Stimulated activated naive CD8-positive, alpha-beta T cell treated with anti-CD3 and anti-CD28 coated beads, Interleukin-15, amount 100 ng/mL, for 72 hours (primary cell): Measurements from ENCODE around the gene AOAH.
A peak's percentile ranks its signal among the peaks of the same experiment; 100 is the strongest.
"Not testable (repeated sequence)": the region's sequence is repeated elsewhere in the genome, so short reads cannot be mapped to it uniquely, and the experiment has no call there.

ENCODE experiments used
- ATAC-seq: fragments of 150-1000 bp; cut with Tn5 transposase; 2 replicates; pipeline ENCODE4 v1.10.0; 2021; ENCODE audit warnings: mild to moderate bottlenecking, moderate library complexity
- DNase-seq, 2 donors: peaks; one replicate each; pipeline ENCODE4 v3.0.0; 2021 to 2022
- H3K27ac Mint-ChIP-seq, 2 donors: one replicate each; pipeline ENCODE4 v1.8.0; 2022; ENCODE audit warnings: mild to moderate bottlenecking in 2 of 2, mixed read lengths in 2 of 2, moderate library complexity in 2 of 2
- H3K27me3 Mint-ChIP-seq: one replicate; pipeline ENCODE4 v1.8.0; 2022; ENCODE audit warnings: mixed read lengths
- H3K4me1 Mint-ChIP-seq: one replicate; pipeline ENCODE4 v1.8.0; 2022; ENCODE audit warnings: mild to moderate bottlenecking, mixed read lengths
- H3K4me3 Mint-ChIP-seq, 2 donors: one replicate each; pipeline ENCODE4 v1.8.0; 2022; ENCODE audit warnings: mild to moderate bottlenecking in 2 of 2, mixed read lengths in 2 of 2, moderate library complexity in 1 of 2
- H3K9me3 Mint-ChIP-seq, 2 donors: one replicate each; pipeline ENCODE4 v1.8.0; 2022; ENCODE audit warnings: mixed read lengths in 2 of 2

The AOAH gene

GRCh38 chr7:36473454-36474282, 250.6 kb downstream of the AOAH start:
- no peaks in the 10 kb centered on the region for H3K9me3 Mint-ChIP-seq
- DNase-seq (peak in 1 of 2 donors; percentile 23), ATAC-seq (peak; percentile 44)
- H3K4me3 Mint-ChIP-seq, result no peak overlapping the region
- H3K27me3 Mint-ChIP-seq, result no peaks in the 10 kb centered on the region
- H3K4me1 Mint-ChIP-seq, result peaks cover 20% of the 10 kb centered on the region
- no peak overlapping the region for H3K27ac Mint-ChIP-seq

DNA sequence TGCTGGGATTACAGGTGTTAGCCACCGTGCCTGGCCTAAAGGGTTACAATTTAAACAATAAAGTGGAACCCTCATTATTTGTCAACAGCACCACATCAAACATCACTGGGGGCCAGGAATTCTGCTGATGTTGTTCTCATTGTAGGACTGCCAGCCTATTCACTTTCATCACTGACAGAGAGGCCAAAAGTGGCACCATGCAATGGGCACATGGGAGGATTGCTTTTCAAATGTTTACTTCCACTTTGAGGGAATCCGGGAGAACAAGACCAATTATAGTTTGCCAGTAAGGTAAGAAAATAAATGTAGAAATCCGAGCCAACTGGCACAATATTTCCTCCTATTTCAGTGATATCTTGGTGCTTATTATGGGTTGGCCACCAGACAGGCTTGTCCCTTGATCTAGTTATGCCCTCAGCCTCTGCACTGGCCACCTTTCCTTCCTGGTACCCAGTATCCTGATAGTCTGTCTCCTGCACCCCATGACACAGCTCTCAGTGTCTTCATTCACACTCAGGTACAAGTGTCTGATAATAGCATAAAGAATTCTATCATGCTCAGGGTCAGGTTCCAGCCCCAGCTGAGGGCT, 252.1 kb downstream of the AOAH start:
- Mint-ChIP-seq H3K4me1 (peaks cover 20% of the 10 kb centered on the region), H3K27ac (no peak overlapping the region)
- no peak for ATAC-seq

DNA sequence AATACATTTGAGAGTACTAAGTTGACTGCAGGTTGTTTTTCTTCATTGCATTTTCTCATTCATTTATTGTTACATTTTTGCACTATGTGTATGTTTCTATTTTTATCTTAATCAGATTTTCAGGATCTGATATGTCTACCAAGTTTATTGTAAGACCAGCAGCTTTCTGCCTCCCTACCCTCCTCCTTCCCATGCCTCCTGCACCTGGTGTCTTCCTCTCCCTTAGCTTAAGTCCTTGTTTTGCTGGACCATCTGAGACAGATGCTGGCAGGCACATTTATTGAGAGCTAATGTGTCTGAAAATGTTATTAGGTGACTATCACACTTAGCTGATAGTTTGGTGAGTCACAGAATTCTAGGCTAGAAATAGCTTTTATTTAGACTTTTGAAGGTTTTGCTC, 255.1 kb downstream of the AOAH start:
- Mint-ChIP-seq H3K9me3 (no peaks in the 10 kb centered on the region), H3K27me3 (no peaks in the 10 kb centered on the region), H3K4me3 (no peak overlapping the region), H3K27ac (no peak overlapping the region), H3K4me1 (peaks cover 7% of the 10 kb centered on the region)
- ATAC-seq, result no peak
- no peak for DNase-seq

More for the DNA sequence above, 252.1 kb downstream of the AOAH start:
- Mint-ChIP-seq H3K27me3 (no peaks in the 10 kb centered on the region), H3K4me3 (no peak overlapping the region), H3K9me3 (no peaks in the 10 kb centered on the region)
- DNase-seq, result no peak

GRCh38 chr7:36468370-36469101, 255.8 kb downstream of the AOAH start:
- no peak for DNase-seq
- H3K4me3 Mint-ChIP-seq, result no peak overlapping the region
- no peak for ATAC-seq
- no peak overlapping the region for H3K27ac Mint-ChIP-seq
- no peaks in the 10 kb centered on the region for H3K9me3 Mint-ChIP-seq
- H3K4me1 Mint-ChIP-seq, result peaks cover under 1% of the 10 kb centered on the region
- H3K27me3 Mint-ChIP-seq, result no peaks in the 10 kb centered on the region

- ATAC-seq, H3K4me3 Mint-ChIP-seq, H3K27ac Mint-ChIP-seq, H3K9me3 Mint-ChIP-seq, DNase-seq, H3K4me1 Mint-ChIP-seq, H3K27me3 Mint-ChIP-seq: not testable (repeated sequence)
Observed at GRCh38 chr7:36466001-36466400, 258.3 kb downstream of the AOAH start.

DNA sequence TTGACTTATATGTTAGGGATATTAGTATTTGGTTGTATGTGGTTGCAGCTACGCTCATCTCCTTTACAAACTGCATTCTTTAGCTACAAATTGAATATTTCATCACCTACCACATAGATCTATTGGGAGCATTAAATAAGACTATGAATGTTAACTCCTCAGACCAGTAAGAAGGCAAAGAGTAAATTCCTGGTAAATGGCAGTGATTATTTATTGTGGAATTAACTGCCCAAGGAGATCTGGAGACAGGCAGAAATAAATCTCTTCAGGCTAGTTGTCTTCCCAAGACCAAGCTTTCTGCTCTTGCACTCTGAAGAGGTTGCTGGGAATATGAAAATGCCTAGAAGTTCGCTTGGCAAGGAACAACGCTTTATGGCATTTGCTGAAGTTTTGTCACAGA, 260.0 kb downstream of the AOAH start:
- Mint-ChIP-seq H3K27ac (no peak overlapping the region), H3K4me3 (no peak overlapping the region), H3K4me1 (no peaks in the 10 kb centered on the region), H3K9me3 (no peaks in the 10 kb centered on the region), H3K27me3 (no peaks in the 10 kb centered on the region)
- no peak for DNase-seq
- no peak for ATAC-seq
